GM18519 (cell line): ENCODE measurements around the gene HIVEP3.

ENCODE experiments used
- ATAC-seq: cut with Tn5 transposase; IDR thresholded peaks from one replicate; pipeline ENCODE4 v1.9.1; 2021; ENCODE audit warnings: mild to moderate bottlenecking, moderate library complexity; ENCODE audit not compliant: unreplicated experiment, low FRiP score

Gene HIVEP3

GRCh38 chr1:41533016-41533730, 385.5 kb downstream of the HIVEP3 start:
- no peak for ATAC-seq

DNA sequence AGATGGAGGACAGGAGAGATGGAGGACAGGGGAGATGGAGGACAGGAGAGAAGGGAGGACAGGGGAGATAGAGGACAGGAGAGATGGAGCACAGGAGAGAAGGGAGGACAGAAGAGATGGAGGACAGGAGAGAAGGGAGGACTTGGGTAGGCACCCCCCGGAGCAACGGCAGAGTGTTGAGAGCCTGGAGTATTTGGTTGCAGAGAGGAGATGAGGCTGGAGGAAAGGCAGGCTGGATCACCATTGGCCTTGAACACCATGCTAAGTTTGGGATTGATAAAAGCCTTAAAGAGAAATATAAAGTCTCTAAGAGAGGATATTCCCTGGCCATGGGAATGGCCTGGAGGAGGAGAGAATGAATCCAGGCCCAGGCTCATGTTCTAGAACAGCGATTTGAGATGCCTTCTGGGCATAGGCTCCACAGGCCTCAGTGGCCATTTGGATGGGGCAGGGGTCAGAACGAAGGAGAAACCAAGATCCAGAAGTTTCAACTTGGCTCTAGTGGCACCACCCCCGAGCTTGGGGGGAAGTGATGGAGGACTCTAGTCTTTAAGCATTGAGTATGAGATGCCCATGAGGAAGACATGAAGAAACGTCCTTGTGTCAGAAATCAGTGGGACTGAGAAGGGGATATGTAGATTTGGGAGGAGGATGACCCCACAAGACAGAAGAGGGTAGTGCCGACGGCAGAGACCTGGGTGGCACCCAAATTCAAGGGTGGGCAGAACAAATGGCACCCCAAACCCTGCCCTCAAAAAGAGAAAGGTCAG, 386.3 kb downstream of the HIVEP3 start:
- no peak for ATAC-seq

DNA sequence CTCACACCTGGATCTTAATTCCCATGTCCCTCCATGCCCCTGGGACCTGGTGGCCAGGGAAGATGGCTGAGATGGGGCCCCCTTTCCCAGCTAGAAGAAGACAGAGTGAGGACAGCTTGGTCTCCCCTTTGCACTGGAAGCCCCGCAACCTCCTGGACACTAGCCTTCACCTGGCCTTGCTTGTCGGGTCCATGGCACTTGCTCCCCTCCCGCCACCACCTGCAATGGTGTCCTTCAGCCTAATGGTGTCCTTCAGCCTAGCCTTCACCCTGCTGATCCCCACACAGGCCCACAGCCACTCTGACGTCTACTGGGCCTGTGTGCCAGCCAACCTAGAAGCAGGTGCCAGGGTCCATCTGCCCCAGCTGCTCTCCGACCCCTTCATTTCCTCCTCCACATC, 388.3 kb downstream of the HIVEP3 start:
- ATAC-seq: no peak

- ATAC-seq: no peak
Measured at GRCh38 chr1:41529621-41530395, 388.9 kb downstream of the HIVEP3 start.

DNA sequence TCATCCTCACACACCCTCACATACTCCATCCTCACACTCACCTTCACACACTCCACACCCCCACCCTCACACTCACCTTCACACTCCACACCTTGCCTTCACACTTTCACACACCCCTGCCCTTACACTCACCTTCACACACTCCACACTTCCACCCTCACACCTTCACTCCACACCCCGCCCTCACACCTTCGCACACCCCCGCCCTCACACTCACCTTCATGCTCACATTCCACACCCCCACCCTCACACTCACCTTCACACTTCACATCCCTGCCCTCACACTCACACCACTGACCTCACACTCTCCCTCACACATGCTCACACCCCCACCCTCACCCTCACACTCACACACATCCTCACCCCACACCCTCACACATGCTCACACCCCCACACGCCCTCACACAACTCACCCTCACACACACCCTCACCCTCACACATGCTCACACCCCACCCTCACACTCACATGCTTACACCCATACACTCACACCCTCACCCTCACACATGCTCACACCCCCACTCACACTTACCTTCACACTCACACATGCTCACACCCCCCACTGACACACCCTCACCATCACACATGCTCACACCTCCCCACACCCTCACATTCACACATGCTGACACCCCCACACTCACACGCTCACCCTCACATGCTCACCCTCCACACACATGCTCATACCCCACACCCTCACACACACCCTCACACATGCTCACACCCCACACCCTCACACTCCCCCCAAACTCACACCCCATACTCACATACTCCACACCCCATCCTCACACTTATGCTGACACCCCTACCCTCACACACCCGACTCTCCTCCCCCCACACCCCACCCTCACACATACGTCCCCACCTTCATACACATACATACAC, 389.8 kb downstream of the HIVEP3 start:
- no peak for ATAC-seq

GRCh38 chr1:41528106-41528505, 390.6 kb downstream of the HIVEP3 start:
- no peak for ATAC-seq

- no peak for ATAC-seq
Measured at GRCh38 chr1:41526956-41527561, 391.7 kb downstream of the HIVEP3 start.

GRCh38 chr1:41525891-41526587, 392.7 kb downstream of the HIVEP3 start:
- ATAC-seq: no peak

DNA sequence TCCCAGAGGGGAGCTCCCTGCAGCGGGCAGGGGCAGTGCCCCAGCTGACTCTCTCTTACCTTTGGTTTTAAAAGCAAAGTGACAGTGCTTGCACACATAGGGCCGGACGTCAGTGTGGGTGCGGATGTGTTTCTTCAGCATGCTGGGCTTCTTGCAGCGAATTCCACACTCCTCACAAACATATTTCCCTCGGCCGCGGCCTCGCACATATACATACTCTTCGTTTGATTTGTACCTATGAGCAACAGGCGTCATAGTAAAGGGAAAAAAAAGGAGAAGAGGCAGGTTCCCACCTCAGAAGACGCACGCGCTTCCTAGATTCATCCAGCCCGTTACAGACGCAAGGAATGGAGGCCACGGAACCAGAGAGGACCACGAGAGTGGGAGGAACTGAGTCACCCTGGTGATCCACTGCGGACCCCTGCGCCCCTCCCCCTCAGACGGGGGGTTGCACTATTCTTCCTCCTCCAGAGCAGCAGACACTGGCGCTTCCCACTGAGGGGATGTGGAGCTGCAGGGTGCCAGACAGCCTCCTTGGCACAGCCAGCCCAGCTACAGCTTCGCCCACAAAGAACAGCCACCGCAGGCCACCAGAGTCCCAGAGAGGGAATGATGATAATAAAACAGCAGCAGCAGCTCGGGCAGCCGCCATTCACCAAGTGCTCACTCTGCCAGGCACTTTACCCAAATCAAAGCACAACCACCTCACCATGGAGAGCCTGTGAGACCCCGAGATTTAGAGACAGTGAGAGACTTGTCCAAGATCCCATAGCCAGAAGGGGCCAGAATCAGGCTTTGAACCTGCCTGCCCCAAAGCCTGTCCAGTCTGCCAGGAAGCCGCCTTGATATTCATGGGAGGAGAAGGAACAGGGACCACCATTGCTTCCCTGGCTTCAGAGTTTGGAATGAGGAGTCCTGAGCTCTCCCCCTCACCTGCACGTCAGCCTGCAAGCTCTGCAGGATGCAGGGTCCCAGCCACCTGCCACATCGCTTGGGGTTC, 393.7 kb downstream of the HIVEP3 start:
- ATAC-seq: no peak

GRCh38 chr1:41523949-41524675, 394.6 kb downstream of the HIVEP3 start:
- ATAC-seq: no peak

DNA sequence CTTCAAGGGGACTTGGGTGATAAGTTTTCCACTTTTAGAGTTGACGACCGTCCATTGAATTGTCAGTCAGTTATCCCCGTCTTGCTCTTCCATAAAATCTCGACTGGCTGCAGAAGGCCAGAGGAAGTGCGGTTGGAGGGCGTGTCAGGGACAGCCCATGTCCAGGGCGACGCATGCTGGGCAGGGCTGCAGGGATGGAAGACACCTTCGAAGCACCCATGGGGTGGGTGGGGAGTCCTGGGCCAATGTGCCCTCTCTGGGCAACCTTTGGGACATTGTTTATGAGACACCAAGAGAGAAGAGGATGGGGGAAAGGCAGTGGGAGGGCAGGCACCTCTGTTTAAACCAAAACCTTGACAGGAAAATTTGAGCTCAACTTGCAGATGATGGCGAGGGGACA, 395.7 kb downstream of the HIVEP3 start:
- no peak for ATAC-seq

GRCh38 chr1:41521766-41522165, 397.0 kb downstream of the HIVEP3 start:
- no peak for ATAC-seq

DNA sequence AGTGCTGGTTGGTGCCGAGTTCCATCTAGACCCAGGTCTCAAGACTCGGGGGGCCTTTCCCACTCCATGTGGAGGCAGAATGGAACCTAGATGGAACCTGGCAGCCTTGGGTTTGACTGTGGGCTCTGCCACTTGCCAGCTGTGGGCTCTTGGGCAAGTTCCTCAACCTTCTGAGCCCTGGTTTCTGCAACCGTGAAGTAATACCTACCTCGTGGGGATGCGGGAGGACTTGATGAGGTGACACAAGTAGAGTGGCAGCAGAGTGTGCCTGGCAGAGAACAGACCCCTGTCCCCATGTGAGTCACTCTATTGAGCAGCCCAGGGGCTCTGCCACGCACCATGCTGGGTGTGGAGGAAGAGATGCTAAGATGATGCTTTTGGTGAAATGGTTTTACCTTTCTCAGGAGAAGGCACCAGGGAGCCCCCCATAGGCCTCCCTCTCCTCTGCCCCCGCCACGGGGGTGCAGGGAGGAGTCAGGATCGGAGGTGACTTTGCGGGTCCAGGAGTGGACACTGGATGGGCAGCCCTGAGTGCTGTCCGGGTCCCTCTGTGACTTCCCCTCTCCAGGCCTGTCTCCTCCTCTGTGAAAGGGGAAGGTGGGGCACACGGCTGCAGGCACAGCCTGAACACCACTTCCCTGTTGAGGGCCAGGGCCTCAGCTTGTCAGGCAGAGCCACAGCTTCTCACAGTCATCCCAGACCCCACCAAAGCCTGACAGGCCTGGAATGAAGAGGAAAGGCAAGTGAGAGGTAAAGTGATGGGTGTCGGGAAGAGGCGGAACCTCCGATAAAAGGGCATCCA, 397.6 kb downstream of the HIVEP3 start:
- no peak for ATAC-seq

DNA sequence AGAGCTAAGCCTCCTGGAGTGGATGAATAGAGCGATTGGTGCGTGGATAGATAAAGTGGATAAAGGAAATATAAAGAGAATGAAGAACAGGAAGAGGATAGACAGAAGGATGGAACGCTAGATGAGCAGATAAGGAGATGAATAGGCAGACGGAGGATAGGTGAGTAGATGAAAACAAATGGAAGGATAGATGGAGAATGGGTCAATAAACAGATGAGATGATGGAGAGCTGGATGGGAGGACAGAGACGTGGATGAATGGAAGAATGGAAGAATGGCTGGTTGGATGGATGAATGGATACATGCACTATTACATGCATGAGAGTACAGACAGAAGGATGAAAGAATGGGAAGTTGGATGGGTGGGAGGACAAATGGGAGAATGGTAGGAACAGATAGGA, 399.1 kb downstream of the HIVEP3 start:
- no peak for ATAC-seq

- no peak for ATAC-seq
Measured at GRCh38 chr1:41518471-41518870, 400.3 kb downstream of the HIVEP3 start.

DNA sequence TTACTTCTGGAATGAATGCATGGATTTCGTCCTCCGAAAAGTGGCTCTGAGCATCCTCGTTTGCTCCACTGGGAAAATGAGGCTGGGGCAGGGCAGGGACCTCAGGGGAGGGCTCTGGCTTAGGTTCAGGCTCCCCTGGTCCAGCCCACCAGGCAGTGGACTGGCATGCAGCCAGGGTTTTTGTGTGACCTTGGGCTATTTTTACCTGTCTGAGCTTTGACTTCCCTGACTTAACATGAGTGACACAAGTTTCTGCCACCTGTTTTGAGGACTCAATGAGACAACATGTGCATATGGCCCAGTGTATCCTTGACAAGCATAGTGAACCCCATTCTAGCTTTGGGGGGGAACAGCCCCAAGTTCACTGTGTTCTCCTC, 401.7 kb downstream of the HIVEP3 start:
- ATAC-seq: no peak
